Gastroesophageal sphincter (tissue), 4 donors: ENCODE results near the gene LRIG1. TPM values are rescaled to one million over a fixed set of nuclear protein-coding genes. Genes with fewer than 3 reads are reported as not detected.

ENCODE experiments used
- ATAC-seq: fragments of 150-250 bp; one replicate; pipeline ENCODE4 v1.9.1; 2016; ENCODE audit warnings: mild to moderate bottlenecking, moderate library complexity
- H3K27ac ChIP-seq, 4 donors: fragments of 200-600 bp; sonication (generic) in 3 of 4; 1 replicate in 3 of 4; 2 replicates in 1 of 4; pipeline ENCODE4 v1.5.1; 2016 to 2019
- H3K27me3 ChIP-seq: fragments of 200-600 bp; sonication (generic); one replicate; pipeline ENCODE4 v1.5.1; 2019
- H3K36me3 ChIP-seq, 2 donors: fragments of 200-600 bp; sonication (generic); one replicate each; pipeline ENCODE4 v1.5.1; 2019; ENCODE audit warnings: control low read depth in 1 of 2
- H3K4me1 ChIP-seq, 3 donors: fragments of 200-600 bp; sonication (generic); 1 replicate in 2 of 3; 2 replicates in 1 of 3; pipeline ENCODE4 v1.5.1; 2016 to 2019; ENCODE audit warnings: control low read depth in 2 of 3
- H3K4me3 ChIP-seq, 2 donors: fragments of 200-600 bp; sonication (generic); one replicate each; pipeline ENCODE4 v1.5.1; 2019; ENCODE audit warnings: mild to moderate bottlenecking in 1 of 2, moderate library complexity in 1 of 2
- H3K9me3 ChIP-seq, 3 donors: fragments of 200-600 bp; sonication (generic); one replicate each; pipeline ENCODE4 v1.5.1; 2017 to 2019; ENCODE audit warnings: control low read depth in 2 of 3
- CTCF ChIP-seq, 4 experiments: fragments of 200-600 bp in 2 of 4; fragments of 450-650 bp in 2 of 4; sonication (generic) in 1 of 4; IDR thresholded peaks; one replicate each; pipeline ENCODE4 v1.5.1; 2017 to 2019; ENCODE audit warnings: antibody characterized with exemption in 4 of 4, mild to moderate bottlenecking in 2 of 4, moderate library complexity in 2 of 4
- EP300 ChIP-seq: sonication (generic); formaldehyde crosslinking; IDR thresholded peaks from one replicate; pipeline ENCODE4 v1.6.1; 2017; ENCODE audit warnings: antibody characterized with exemption, mild to moderate bottlenecking
- POLR2A ChIP-seq, 2 donors: fragments of 450-650 bp; IDR thresholded peaks; one replicate each; pipeline ENCODE4 v1.6.1; 2017; ENCODE audit warnings: antibody characterized with exemption in 2 of 2, mild to moderate bottlenecking in 2 of 2, moderate library complexity in 1 of 2
- POLR2AphosphoS5 ChIP-seq: sonication (generic); formaldehyde crosslinking; IDR thresholded peaks from one replicate; pipeline ENCODE4 v1.6.1; 2017; ENCODE audit warnings: antibody characterized with exemption
- WGBS, 2 donors: methylation state at CpG; one replicate each; pipeline ENCODE4 v1.1.5; 2018; ENCODE audit warnings: low coverage in 1 of 2; 5-methylcytosine and 5-hydroxymethylcytosine counted together
- total RNA-seq, 4 donors: library from RNA; depleted of rRNA; stranded (reverse); fragments of >200 nt; gene quantifications; one replicate each; pipeline ENCODE4 v1.1.0, GENCODE V29; 2016

Gene LRIG1
- total RNA-seq, 4 donors from 2014 or later: 104 to 217 (median 157) TPM

- ATAC-seq: no peak
These were observed 842 bp upstream of the LRIG1 start for GRCh38 chr3:66501483-66502244.

GRCh38 chr3:66499881-66500575 is 794 bp downstream of the LRIG1 start:
- peak; percentile 2 for ATAC-seq
- 0% methylated on average over 15 of the region's 80 CpGs; no CpG with 5 or more reads in 1 of the 2 donors for WGBS, 2 donors
- TF ChIP-seq POLR2AphosphoS5 (no peak), POLR2A (IDR thresholded peaks at IDR 0.05) (peak in 1 of 2 donors; percentile 16), CTCF (IDR thresholded peaks at IDR 0.05) (no peak)
- Histone ChIP-seq H3K27me3 (no peaks in the 10 kb centered on the region), H3K9me3 (no peaks in the 10 kb centered on the region), H3K4me1 (peaks cover 6 to 52% (median 15%) of the 10 kb centered on the region in 3 donors), H3K4me3 (peak overlapping the region; percentile 78 to 98), H3K36me3 (no peaks in the 10 kb centered on the region), H3K27ac (peak overlapping the region; percentile 83 to 99 (median 98))

More at GRCh38 chr3:66501483-66502244, 842 bp upstream of the LRIG1 start:
- Histone ChIP-seq H3K9me3 (no peaks in the 10 kb centered on the region), H3K4me3 (peak overlapping the region; percentile 20 to 98), H3K27ac (peak overlapping the region in 3 of 4 donors; percentile 70 to 97 (median 80)), H3K4me1 (peaks cover 0 to 41% (median 3%) of the 10 kb centered on the region in 3 donors), H3K36me3 (no peaks in the 10 kb centered on the region), H3K27me3 (no peaks in the 10 kb centered on the region)
- WGBS, 2 donors: 17 to 23% methylated on average over 13 to 18 of the region's 20 CpGs
- TF ChIP-seq EP300 (no peak), POLR2AphosphoS5 (no peak), CTCF (IDR thresholded peaks at IDR 0.05) (peak in 1 of 4 experiments; percentile 38)

GRCh38 chr3:66498687-66499621 is 1.9 kb downstream of the LRIG1 start:
- peak; percentile 57 for TF ChIP-seq POLR2AphosphoS5
- no peak for TF ChIP-seq POLR2A (IDR thresholded peaks at IDR 0.05)
- Histone ChIP-seq H3K9me3 (no peaks in the 10 kb centered on the region), H3K36me3 (no peaks in the 10 kb centered on the region), H3K4me1 (peaks cover 7 to 60% (median 26%) of the 10 kb centered on the region in 3 donors), H3K4me3 (peak overlapping the region; percentile 78 to 98), H3K27ac (peak overlapping the region; percentile 83 to 99 (median 98)), H3K27me3 (no peaks in the 10 kb centered on the region)
- no peak for ATAC-seq
- 18 to 20% methylated on average over 9 to 11 of the region's 14 CpGs for WGBS, 2 donors

- TF ChIP-seq POLR2AphosphoS5 (peak; percentile 56), CTCF (IDR thresholded peaks at IDR 0.05) (no peak)
- Histone ChIP-seq H3K27me3 (no peaks in the 10 kb centered on the region), H3K27ac (peak overlapping the region; percentile 83 to 99 (median 98)), H3K9me3 (no peaks in the 10 kb centered on the region), H3K4me3 (peak overlapping the region; percentile 78 to 98), H3K36me3 (no peaks in the 10 kb centered on the region), H3K4me1 (peaks cover 7 to 68% (median 33%) of the 10 kb centered on the region in 3 donors)
- ATAC-seq: no peak
- WGBS, 2 donors: 28 to 46% methylated on average over 4 of the region's 4 CpGs
These were observed 2.7 kb downstream of the LRIG1 start for GRCh38 chr3:66497985-66498671.
